OCI-M2 (cell line): ENCODE measurements around the gene SNCAIP.

ENCODE experiments used
- DNase-seq: peaks from one replicate; lab custom pipeline; 2025; ENCODE audit not compliant: unreplicated experiment; lab: John Stamatoyannopoulos, UW

The SNCAIP gene

GRCh38 chr5:122394284-122394930 lies 82.4 kb downstream of the SNCAIP start:
- no peak for DNase-seq

- peak; percentile 14 for DNase-seq
These were observed 86.0 kb downstream of the SNCAIP start for GRCh38 chr5:122398016-122398415.

GRCh38 chr5:122400341-122400740 lies 88.3 kb downstream of the SNCAIP start:
- no peak for DNase-seq

GRCh38 chr5:122400938-122401337 lies 88.9 kb downstream of the SNCAIP start:
- no peak for DNase-seq

GRCh38 chr5:122401976-122402725 lies 90.1 kb downstream of the SNCAIP start:
- DNase-seq, result no peak

GRCh38 chr5:122402955-122403685 lies 91.1 kb downstream of the SNCAIP start:
- no peak for DNase-seq

- no peak for DNase-seq
These were observed 92.0 kb downstream of the SNCAIP start for GRCh38 chr5:122404018-122404417.

- DNase-seq, result no peak
These were observed 92.8 kb downstream of the SNCAIP start for GRCh38 chr5:122404653-122405362.

GRCh38 chr5:122405751-122406150 lies 93.7 kb downstream of the SNCAIP start:
- no peak for DNase-seq

GRCh38 chr5:122406181-122406580 lies 94.1 kb downstream of the SNCAIP start:
- no peak for DNase-seq

- DNase-seq, result no peak
These were observed 96.7 kb downstream of the SNCAIP start for GRCh38 chr5:122408592-122409224.

GRCh38 chr5:122412966-122413365 lies 100.9 kb downstream of the SNCAIP start:
- DNase-seq, result no peak

- no peak for DNase-seq
These were observed 101.7 kb downstream of the SNCAIP start for GRCh38 chr5:122413722-122414121.

- no peak for DNase-seq
These were observed 103.2 kb downstream of the SNCAIP start for GRCh38 chr5:122415030-122415800.

- no peak for DNase-seq
These were observed 103.7 kb downstream of the SNCAIP start for GRCh38 chr5:122415801-122416120.

- no peak for DNase-seq
These were observed 107.3 kb downstream of the SNCAIP start for GRCh38 chr5:122419142-122419894.

GRCh38 chr5:122420091-122420490 lies 108.1 kb downstream of the SNCAIP start:
- DNase-seq, result no peak

- DNase-seq, result no peak
These were observed 108.7 kb downstream of the SNCAIP start for GRCh38 chr5:122420537-122421236.
